ENCODE results near the gene CDS2.

Gene CDS2

DNA sequence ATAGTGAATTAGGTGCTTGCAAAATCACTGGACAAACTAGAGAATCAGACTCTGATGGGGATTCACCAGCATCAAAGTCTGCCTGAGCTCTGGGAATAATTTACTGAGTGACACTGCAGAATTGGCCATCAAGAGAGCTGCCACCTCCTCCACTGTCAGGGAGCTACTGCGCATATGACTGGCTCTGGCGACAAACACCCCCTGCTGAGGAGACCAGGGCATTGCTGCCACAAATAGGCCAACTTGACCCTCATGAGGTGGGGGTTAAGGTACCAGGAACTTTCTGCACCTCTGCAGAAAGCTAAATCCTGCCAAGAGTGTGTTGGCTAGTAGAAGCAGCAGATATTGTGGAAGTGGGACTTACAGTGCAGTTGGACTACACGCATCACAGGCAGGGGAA, 88.0 kb downstream of the CDS2 start:
- DNase-seq, result no peak

DNA sequence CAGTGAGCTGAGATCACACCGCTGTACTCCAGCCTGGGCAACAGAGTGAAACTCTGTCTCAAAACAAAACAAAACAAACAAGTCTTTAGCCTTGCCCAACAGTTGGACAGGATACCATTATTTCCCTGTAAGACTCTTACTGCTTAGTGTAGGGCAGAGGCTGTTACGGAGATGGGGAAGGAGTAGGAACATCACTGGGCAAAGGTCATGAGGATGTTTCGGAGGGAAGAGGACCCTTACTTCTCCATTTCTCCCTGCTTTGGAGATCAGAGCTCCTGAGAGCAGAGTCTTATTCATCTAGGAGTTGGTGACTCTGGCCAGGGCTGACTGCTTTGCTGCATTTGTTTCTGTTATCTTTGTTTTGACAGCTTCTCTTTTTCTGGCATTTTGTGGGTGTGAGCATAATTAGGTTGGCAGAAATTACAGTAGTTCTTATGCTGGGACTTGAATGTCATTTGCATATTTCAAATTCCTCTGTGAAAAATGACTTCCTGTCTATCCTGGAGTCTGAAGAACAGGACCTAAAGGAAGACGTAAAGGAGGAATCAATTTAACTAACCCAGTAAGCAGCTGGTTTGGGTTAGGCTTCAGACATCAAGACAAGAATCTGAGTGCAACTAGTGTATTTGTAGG, 89.0 kb downstream of the CDS2 start:
- DNase-seq, result no peak

DNA sequence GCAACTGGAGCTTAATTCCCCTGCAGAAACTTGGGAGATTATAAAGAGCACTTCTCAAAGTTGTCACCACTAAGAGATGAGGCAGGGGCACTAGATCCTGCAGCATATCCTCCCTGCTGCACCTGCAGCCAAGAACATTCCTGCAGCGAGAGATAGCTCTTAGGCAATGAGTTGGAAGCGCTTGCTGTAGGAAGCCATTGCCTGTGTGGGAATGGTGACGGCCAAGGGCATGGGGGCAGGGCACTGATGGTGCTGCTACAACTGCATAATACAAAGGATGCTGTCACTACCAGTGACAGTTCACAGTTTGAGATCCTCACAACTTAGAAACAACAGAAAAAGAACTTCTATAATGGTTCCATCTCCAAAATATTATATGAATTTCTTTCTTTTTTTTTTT, 89.9 kb downstream of the CDS2 start:
- DNase-seq, result peak; percentile 23

DNA sequence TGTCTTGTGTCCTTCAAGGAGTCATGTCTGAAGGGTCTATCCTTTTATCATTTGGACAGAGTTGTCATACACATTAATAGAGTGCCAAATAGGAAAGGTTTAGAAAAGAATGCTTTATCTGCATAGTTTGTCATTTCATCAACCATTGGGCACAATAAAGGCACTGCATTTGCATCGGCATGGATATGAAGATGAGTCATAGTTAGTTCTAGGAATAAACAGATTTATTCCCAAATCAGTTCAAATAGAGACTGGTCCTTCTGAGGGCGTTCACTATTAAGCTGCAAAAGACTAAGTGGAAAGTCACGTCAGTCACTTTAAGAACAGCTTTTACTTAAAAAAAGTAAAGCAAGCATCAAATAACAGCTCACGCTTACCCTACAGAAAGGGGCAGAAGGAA, 90.8 kb downstream of the CDS2 start:
- DNase-seq, result no peak

DNA sequence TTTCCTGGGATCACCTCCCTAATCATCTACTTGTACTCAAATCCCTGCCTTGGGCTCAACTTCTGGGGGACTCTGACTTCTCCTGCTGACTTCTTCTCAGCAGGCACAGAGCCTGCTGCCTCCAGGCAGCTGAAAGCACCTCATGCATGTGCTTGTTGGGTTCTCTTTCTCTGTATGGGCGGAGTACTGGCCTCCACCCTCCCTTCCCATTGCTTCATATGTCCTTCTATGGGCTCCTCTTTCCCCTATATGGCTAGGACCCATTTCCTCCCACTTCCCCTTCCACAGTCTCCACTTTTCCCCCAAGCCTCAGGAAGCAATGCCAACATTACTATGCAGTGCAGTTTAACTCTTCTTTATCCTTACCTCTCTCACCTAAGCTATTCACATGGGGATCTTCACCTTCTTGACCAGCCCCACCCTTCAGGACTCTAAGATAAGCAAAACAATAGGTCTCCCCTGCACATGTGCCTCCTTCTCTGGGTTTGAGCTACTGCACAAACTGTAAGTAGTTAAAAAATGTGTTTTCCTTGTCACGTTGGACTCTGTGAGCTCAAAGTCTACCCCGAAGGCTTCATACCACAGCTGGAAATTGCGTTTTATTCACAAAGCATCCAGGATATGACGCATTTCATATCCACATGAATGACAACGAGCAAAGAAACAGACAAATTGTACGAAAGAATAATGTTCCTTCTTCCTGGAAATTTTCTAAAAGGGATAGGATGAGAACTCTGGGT, 93.7 kb downstream of the CDS2 start:
- DNase-seq, result no peak

DNA sequence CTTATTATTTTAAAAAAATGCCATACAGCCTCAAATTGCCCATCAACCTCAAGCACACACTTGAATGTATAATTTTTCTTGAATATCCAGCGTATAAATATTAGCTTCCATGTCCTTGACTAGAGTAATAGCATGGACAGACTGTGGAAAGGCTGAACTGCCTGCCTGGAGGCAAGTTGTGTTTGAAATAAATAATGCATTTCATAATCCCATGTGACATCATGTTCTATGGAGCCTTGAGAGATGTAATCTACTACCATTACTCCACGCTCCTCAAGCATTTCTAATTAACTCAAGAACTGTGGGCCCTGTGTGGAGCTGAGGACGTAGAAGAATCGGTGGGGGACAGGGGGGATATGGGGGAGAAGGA, 94.2 kb downstream of the CDS2 start:
- no peak for DNase-seq

DNA sequence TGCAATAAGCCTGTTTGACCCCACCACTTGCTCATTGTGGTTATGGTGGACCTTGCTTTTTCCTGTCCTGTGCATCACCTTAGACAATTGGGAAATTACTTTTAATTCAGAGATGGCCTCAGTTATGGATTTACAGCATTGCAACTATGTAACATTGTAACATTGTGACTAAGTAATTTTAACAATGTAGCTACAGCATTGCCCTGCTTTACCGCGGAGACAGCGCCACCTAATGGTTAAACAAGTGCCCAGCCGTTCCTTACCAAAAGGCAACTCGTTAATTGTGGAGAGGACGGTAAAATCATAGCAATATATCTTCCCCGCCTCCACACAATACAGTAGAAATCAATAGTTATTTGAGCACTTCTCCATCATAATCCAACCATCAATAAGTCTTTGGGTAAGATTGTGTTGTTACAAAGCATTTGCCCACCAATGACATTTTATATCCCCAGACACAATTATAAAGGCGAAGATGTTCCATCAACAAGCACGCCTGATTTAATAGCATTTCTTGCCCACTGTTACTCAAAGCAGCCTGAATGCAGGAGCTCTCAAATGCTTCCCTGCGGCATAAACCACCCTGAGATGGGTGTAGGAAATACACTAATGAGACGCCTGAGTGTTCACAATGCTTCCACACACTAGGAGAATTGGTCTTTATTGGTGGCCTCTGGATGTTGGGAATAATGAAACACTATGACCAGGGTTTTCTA, 96.3 kb downstream of the CDS2 start:
- peak; percentile 80 for DNase-seq

DNA sequence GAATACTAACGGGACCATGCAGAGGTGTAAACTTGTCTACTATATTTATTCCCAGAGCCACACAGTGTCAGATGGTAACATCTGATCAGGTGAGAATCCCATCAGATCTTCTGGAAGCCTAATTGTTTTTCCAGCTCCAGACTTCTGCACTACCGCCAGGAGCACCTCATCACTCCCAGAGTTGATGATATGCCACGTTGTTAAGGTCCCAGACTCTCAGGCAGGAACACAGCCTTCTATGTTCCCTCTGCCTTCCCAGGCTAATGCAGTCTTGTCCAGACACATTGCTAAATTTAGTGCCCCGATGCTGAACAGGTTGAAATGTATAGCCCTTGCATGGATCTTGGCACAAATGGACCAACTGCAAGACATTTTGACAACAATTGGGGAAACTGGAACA, 103.7 kb downstream of the CDS2 start:
- DNase-seq, result no peak

DNA sequence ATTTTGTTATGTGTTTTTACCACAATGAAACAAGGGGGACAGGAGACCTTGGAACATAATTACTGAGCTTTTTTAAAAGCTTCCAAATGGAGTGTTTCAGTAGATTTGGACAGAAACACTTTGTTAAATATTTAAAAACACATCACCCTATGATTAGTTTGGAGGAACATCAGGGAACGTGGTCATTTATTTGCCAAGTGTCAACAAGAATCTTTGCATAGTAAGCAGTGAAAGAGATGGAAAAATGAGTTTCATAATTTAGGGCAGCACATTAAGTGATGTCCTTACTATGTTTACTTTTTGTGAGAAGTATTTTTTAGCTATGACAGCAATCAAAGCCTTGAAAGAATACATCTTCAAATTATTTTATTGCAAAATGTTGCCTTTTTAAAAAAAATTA, 107.3 kb downstream of the CDS2 start:
- DNase-seq, result no peak

DNA sequence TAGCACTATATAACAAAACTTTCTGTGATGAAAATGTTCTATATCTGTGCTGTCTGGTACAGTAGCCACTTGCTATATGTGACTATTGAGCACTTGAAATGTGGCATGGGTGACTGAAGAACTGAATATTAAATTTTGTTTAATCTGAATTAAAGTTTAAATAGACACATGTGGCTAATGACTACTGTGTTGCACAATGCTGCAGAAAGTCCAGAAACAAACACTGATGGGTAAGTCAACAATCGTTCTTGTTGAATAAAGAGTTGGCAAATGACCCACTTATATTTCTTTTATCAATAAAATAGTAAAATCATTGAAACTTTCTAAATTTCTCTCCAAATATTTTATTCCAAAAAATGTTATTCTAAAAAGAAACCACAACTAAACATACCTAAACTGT, 108.2 kb downstream of the CDS2 start:
- no peak for DNase-seq

Measured in midbrain (tissue), 1 donor.